NCI-H526 (cell line): ENCODE data around the gene DTNB.

Experiments
- DNase-seq, 2 experiments: peaks; one replicate each; lab custom pipeline; 2025; lab: John Stamatoyannopoulos, UW

The DTNB gene

GRCh38 chr2:25386971-25387875 is 286.2 kb downstream of the DTNB start:
- DNase-seq = no peak

- no peak for DNase-seq
Observed at GRCh38 chr2:25385910-25386309, 287.5 kb downstream of the DTNB start.

GRCh38 chr2:25383806-25384205 is 289.6 kb downstream of the DTNB start:
- DNase-seq = no peak

GRCh38 chr2:25381502-25381901 is 291.9 kb downstream of the DTNB start:
- DNase-seq = no peak

GRCh38 chr2:25380586-25381375 is 292.6 kb downstream of the DTNB start:
- no peak for DNase-seq

- DNase-seq = no peak
Observed at GRCh38 chr2:25380023-25380422, 293.4 kb downstream of the DTNB start.

GRCh38 chr2:25379535-25379934 is 293.8 kb downstream of the DTNB start:
- no peak for DNase-seq

- no peak for DNase-seq
Observed at GRCh38 chr2:25378731-25379490, 294.5 kb downstream of the DTNB start.

- no peak for DNase-seq
Observed at GRCh38 chr2:25377822-25378421, 295.5 kb downstream of the DTNB start.

- peak; percentile 78 to 95 for DNase-seq
Observed at GRCh38 chr2:25376750-25377621, 296.4 kb downstream of the DTNB start.

- DNase-seq = no peak
Observed at GRCh38 chr2:25375989-25376545, 297.3 kb downstream of the DTNB start.

GRCh38 chr2:25375371-25375988 is 297.9 kb downstream of the DTNB start:
- DNase-seq = no peak

- DNase-seq = no peak
Observed at GRCh38 chr2:25374827-25375226, 298.6 kb downstream of the DTNB start.

GRCh38 chr2:25374411-25374810 is 299.0 kb downstream of the DTNB start:
- DNase-seq = no peak

- peak in 1 of 2 experiments; percentile 17 for DNase-seq
Observed at GRCh38 chr2:25373269-25373981, 300.0 kb downstream of the DTNB start.

- DNase-seq = no peak
Observed at GRCh38 chr2:25372405-25373268, 300.7 kb downstream of the DTNB start.

GRCh38 chr2:25371253-25372241 is 301.8 kb downstream of the DTNB start:
- no peak for DNase-seq
